ENCODE results near the gene NMT2.

Gene NMT2

GRCh38 chr10:15180736-15181135, 12.2 kb upstream of the NMT2 start:
- DNase-seq: no peak

- DNase-seq: no peak
Measured at GRCh38 chr10:15176269-15176668, 7.8 kb upstream of the NMT2 start.

- no peak for DNase-seq
Measured at GRCh38 chr10:15175587-15175986, 7.1 kb upstream of the NMT2 start.

- no peak for DNase-seq
Measured at GRCh38 chr10:15172306-15172840, 3.9 kb upstream of the NMT2 start.

GRCh38 chr10:15169555-15170401, 1.3 kb upstream of the NMT2 start:
- DNase-seq: peak; percentile 32 to 81 (median 49)

- DNase-seq: peak; percentile 93 to 98 (median 96)
Measured at GRCh38 chr10:15168786-15169554, 477 bp upstream of the NMT2 start.

- DNase-seq: peak in 4 of 5 donors; percentile 23 to 41 (median 31)
Measured at GRCh38 chr10:15167411-15168290, 842 bp downstream of the NMT2 start.

GRCh38 chr10:15166325-15166724, 2.2 kb downstream of the NMT2 start:
- no peak for DNase-seq

GRCh38 chr10:15163253-15163828, 5.2 kb downstream of the NMT2 start:
- no peak for DNase-seq

GRCh38 chr10:15158972-15159371, 9.5 kb downstream of the NMT2 start:
- DNase-seq: no peak

GRCh38 chr10:15158448-15158847, 10.0 kb downstream of the NMT2 start:
- DNase-seq: no peak

GRCh38 chr10:15155978-15156656, 12.4 kb downstream of the NMT2 start:
- DNase-seq: no peak

- DNase-seq: no peak
Measured at GRCh38 chr10:15152556-15152955, 15.9 kb downstream of the NMT2 start.

GRCh38 chr10:15150563-15150962, 17.9 kb downstream of the NMT2 start:
- no peak for DNase-seq

- DNase-seq: no peak
Measured at GRCh38 chr10:15149042-15149771, 19.3 kb downstream of the NMT2 start.

GRCh38 chr10:15147594-15148392, 20.7 kb downstream of the NMT2 start:
- DNase-seq: no peak

- no peak for DNase-seq
Measured at GRCh38 chr10:15146366-15146765, 22.1 kb downstream of the NMT2 start.

GRCh38 chr10:15144788-15145187, 23.7 kb downstream of the NMT2 start:
- no peak for DNase-seq

- peak in 1 of 5 donors; percentile 5 for DNase-seq
Measured at GRCh38 chr10:15141136-15142054, 27.1 kb downstream of the NMT2 start.
